ENCODE data around the gene MAP3K13. TPM values are rescaled to one million over a fixed set of nuclear protein-coding genes. Genes with fewer than 3 reads are reported as not detected.

The MAP3K13 gene
- total RNA-seq, 2 donors from 2014 or later, result 20.4 to 21.1 TPM

GRCh38 chr3:185335799-185336198 is 27.1 kb upstream of the MAP3K13 start:
- Histone ChIP-seq H3K36me3 (ENCODE audit: control insufficient read depth, insufficient read depth, low read length) (no peaks in the 10 kb centered on the region), H3K27ac (ENCODE audit: low read depth, low read length) (no peak overlapping the region), H3K4me3 (ENCODE audit: low read length) (no peak overlapping the region), H3K9me3 (ENCODE audit: control insufficient read depth, low read length) (no peaks in the 10 kb centered on the region), H3K27me3 (ENCODE audit: control insufficient read depth, insufficient read depth, low read length, poor library complexity, severe bottlenecking) (no peaks in the 10 kb centered on the region), H3K4me1 (ENCODE audit: control insufficient read depth, insufficient read depth, low read length) (no peaks in the 10 kb centered on the region), H3K9ac (ENCODE audit: extremely low read depth, low read length, poor library complexity, severe bottlenecking) (no peak overlapping the region)
- H3K27ac Mint-ChIP-seq, result no peak overlapping the region
- H3K4me3 Mint-ChIP-seq, result no peak overlapping the region
- no peaks in the 10 kb centered on the region for H3K9me3 Mint-ChIP-seq
- DNase-seq, result no peak
- H3K4me1 Mint-ChIP-seq, result no peaks in the 10 kb centered on the region
- no peak for TF ChIP-seq CTCF (conservative IDR thresholded peaks at IDR 0.05)
- H3K36me3 Mint-ChIP-seq (ENCODE audit: low read depth), result no peaks in the 10 kb centered on the region
- H3K27me3 Mint-ChIP-seq (ENCODE audit: insufficient read depth), result no peaks in the 10 kb centered on the region

- Histone ChIP-seq H3K4me3 (ENCODE audit: low read length) (no peak overlapping the region), H3K36me3 (ENCODE audit: control insufficient read depth, insufficient read depth, low read length) (no peaks in the 10 kb centered on the region), H3K9me3 (ENCODE audit: control insufficient read depth, low read length) (no peaks in the 10 kb centered on the region), H3K27ac (ENCODE audit: low read depth, low read length) (no peak overlapping the region), H3K4me1 (ENCODE audit: control insufficient read depth, insufficient read depth, low read length) (no peaks in the 10 kb centered on the region), H3K27me3 (ENCODE audit: control insufficient read depth, insufficient read depth, low read length, poor library complexity, severe bottlenecking) (no peaks in the 10 kb centered on the region), H3K9ac (ENCODE audit: extremely low read depth, low read length, poor library complexity, severe bottlenecking) (no peak overlapping the region)
- DNase-seq, result no peak
- Mint-ChIP-seq H3K9me3 (no peaks in the 10 kb centered on the region), H3K4me3 (no peak overlapping the region), H3K36me3 (ENCODE audit: low read depth) (no peaks in the 10 kb centered on the region), H3K4me1 (no peaks in the 10 kb centered on the region), H3K27ac (no peak overlapping the region), H3K27me3 (ENCODE audit: insufficient read depth) (no peaks in the 10 kb centered on the region)
- TF ChIP-seq CTCF (conservative IDR thresholded peaks at IDR 0.05), result no peak
- 83 to 94% methylated on average over 2 to 5 of the region's 5 CpGs for WGBS, 2 experiments (ENCODE audit: insufficient coverage in 1 of 2, insufficient read length in 1 of 2)
These were observed 25.6 kb upstream of the MAP3K13 start for GRCh38 chr3:185337231-185337816.

- WGBS, 2 experiments (ENCODE audit: insufficient coverage in 1 of 2, insufficient read length in 1 of 2), result 90 to 94% methylated on average over 2 of the region's 2 CpGs
- H3K4me1 ChIP-seq (ENCODE audit: control insufficient read depth, insufficient read depth, low read length), result no peaks in the 10 kb centered on the region
- H3K36me3 ChIP-seq (ENCODE audit: control insufficient read depth, insufficient read depth, low read length), result no peaks in the 10 kb centered on the region
- H3K9me3 Mint-ChIP-seq, result no peaks in the 10 kb centered on the region
- no peaks in the 10 kb centered on the region for H3K9me3 ChIP-seq (ENCODE audit: control insufficient read depth, low read length)
- no peak overlapping the region for H3K4me3 Mint-ChIP-seq
- H3K4me1 Mint-ChIP-seq, result no peaks in the 10 kb centered on the region
- H3K27me3 ChIP-seq (ENCODE audit: control insufficient read depth, insufficient read depth, low read length, poor library complexity, severe bottlenecking), result no peaks in the 10 kb centered on the region
- no peak for TF ChIP-seq CTCF (conservative IDR thresholded peaks at IDR 0.05)
- no peak overlapping the region for H3K27ac ChIP-seq (ENCODE audit: low read depth, low read length)
- H3K27ac Mint-ChIP-seq, result no peak overlapping the region
- no peak overlapping the region for H3K4me3 ChIP-seq (ENCODE audit: low read length)
- no peak overlapping the region for H3K9ac ChIP-seq (ENCODE audit: extremely low read depth, low read length, poor library complexity, severe bottlenecking)
- H3K36me3 Mint-ChIP-seq (ENCODE audit: low read depth), result no peaks in the 10 kb centered on the region
- H3K27me3 Mint-ChIP-seq (ENCODE audit: insufficient read depth), result no peaks in the 10 kb centered on the region
- no peak for DNase-seq
These were observed 23.0 kb upstream of the MAP3K13 start for GRCh38 chr3:185339945-185340344.
